HEK293 (cell line): ENCODE results near the gene PTPRG.

Experiments used
- CTCF ChIA-PET: fragments of 350-600 bp; formaldehyde crosslinking; extraction: SDS; loops from one replicate; lab custom pipeline; 2021; ENCODE audit warnings: antibody characterized with exemption; lab: Yijun Ruan, JAX
- POLR2A ChIA-PET: fragments of 300-600 bp; formaldehyde crosslinking; extraction: SDS; loops from one replicate; lab custom pipeline; 2020; ENCODE audit warnings: antibody characterized with exemption, inconsistent platforms; lab: Yijun Ruan, JAX
- H3K27ac ChIP-seq: fragments of 200-500 bp; sonication (Bioruptor generic); 2 replicates; pipeline ENCODE4 v1.5.1; 2014; ENCODE audit warnings: low read depth, low read length, control low read depth, inconsistent platforms; ENCODE audit errors: extremely low read depth
- H3K36me3 ChIP-seq, 2 experiments: fragments of 200-500 bp in 1 of 2; sonication (Bioruptor generic) in 1 of 2; 1 replicate in 1 of 2; 2 replicates in 1 of 2; pipeline ENCODE4 v1.5.1; 2014 to 2017; ENCODE audit warnings: inconsistent platforms in 2 of 2, low read length in 2 of 2; ENCODE audit not compliant: control insufficient read depth in 2 of 2, insufficient read depth in 1 of 2
- H3K4me1 ChIP-seq: fragments of 200-500 bp; sonication (Bioruptor generic); 2 replicates; pipeline ENCODE4 v1.5.1; 2014; ENCODE audit warnings: mild to moderate bottlenecking, low read length, inconsistent platforms; ENCODE audit not compliant: control insufficient read depth, insufficient read depth
- H3K4me3 ChIP-seq: 2 replicates; pipeline ENCODE4 v1.5.1; 2011; ENCODE audit warnings: low read depth, mild to moderate bottlenecking, control low read depth, low read length, moderate library complexity
- H3K9me3 ChIP-seq: fragments of 200-500 bp; sonication (Bioruptor generic); 2 replicates; pipeline ENCODE4 v1.5.1; 2014; ENCODE audit warnings: low read depth, low read length, inconsistent platforms; ENCODE audit not compliant: control insufficient read depth, insufficient read depth
- EGR2 ChIP-seq: fragments of 450-650 bp; formaldehyde crosslinking; IDR thresholded peaks from 2 replicates; pipeline ENCODE4 v1.5.1; 2016; ENCODE audit warnings: low read depth, missing biosample characterization, missing genetic modification characterization
- GFI1B ChIP-seq: fragments of 450-650 bp; formaldehyde crosslinking; IDR thresholded peaks from 2 replicates; pipeline ENCODE4 v1.5.1; 2016; ENCODE audit warnings: missing biosample characterization, missing genetic modification characterization
- GLIS1 ChIP-seq: fragments of 450-650 bp; formaldehyde crosslinking; IDR thresholded peaks from 2 replicates; pipeline ENCODE4 v1.5.1; 2016; ENCODE audit warnings: missing biosample characterization, missing genetic modification characterization
- HOXA7 ChIP-seq: sonication (generic); formaldehyde crosslinking; IDR thresholded peaks from 2 replicates; pipeline ENCODE4 v1.8.1; 2022; ENCODE audit warnings: missing genetic modification reagents, borderline replicate concordance
- HOXD13 ChIP-seq: sonication (generic); formaldehyde crosslinking; IDR thresholded peaks from 2 replicates; pipeline ENCODE4 v1.8.0; 2022; ENCODE audit warnings: missing genetic modification reagents, borderline replicate concordance
- IKZF3 ChIP-seq: fragments of 450-650 bp; IDR thresholded peaks from 2 replicates; pipeline ENCODE4 v1.5.0; 2018; ENCODE audit warnings: missing biosample characterization, mild to moderate bottlenecking, missing genetic modification characterization, moderate library complexity
- SCRT2 ChIP-seq: fragments of 450-650 bp; formaldehyde crosslinking; IDR thresholded peaks from 2 replicates; pipeline ENCODE4 v1.5.1; 2016; ENCODE audit warnings: missing biosample characterization, missing genetic modification characterization
- SP7 ChIP-seq: fragments of 450-650 bp; formaldehyde crosslinking; IDR thresholded peaks from 2 replicates; pipeline ENCODE4 v1.5.1; 2016; ENCODE audit warnings: missing biosample characterization, missing genetic modification characterization
- ZBTB20 ChIP-seq: fragments of 450-650 bp; formaldehyde crosslinking; IDR thresholded peaks from 2 replicates; pipeline ENCODE4 v1.5.1; 2016; ENCODE audit warnings: missing biosample characterization, missing genetic modification characterization
- ZBTB21 ChIP-seq: fragments of 450-650 bp; formaldehyde crosslinking; IDR thresholded peaks from 2 replicates; pipeline ENCODE4 v1.5.1; 2017; ENCODE audit warnings: missing biosample characterization, missing genetic modification characterization
- ZBTB8A ChIP-seq: fragments of 450-650 bp; formaldehyde crosslinking; IDR thresholded peaks from 2 replicates; pipeline ENCODE4 v1.5.1; 2016; ENCODE audit warnings: missing biosample characterization, missing genetic modification characterization
- ZNF10 ChIP-seq: fragments of 450-650 bp; formaldehyde crosslinking; IDR thresholded peaks from 2 replicates; pipeline ENCODE4 v1.5.1; 2017; ENCODE audit warnings: missing biosample characterization, missing genetic modification characterization
- ZNF24 ChIP-seq: fragments of 450-650 bp; formaldehyde crosslinking; IDR thresholded peaks from 2 replicates; pipeline ENCODE4 v1.5.1; 2016; ENCODE audit warnings: missing biosample characterization, missing genetic modification characterization
- ZNF48 ChIP-seq: fragments of 450-650 bp; formaldehyde crosslinking; IDR thresholded peaks from 2 replicates; pipeline ENCODE4 v1.5.1; 2016; ENCODE audit warnings: missing biosample characterization, missing genetic modification characterization
- ZNF560 ChIP-seq: fragments of 450-650 bp; formaldehyde crosslinking; IDR thresholded peaks from 2 replicates; pipeline ENCODE4 v1.5.1; 2017; ENCODE audit warnings: missing biosample characterization, missing genetic modification characterization, borderline replicate concordance
- TF ChIP-seq, protein P1 (sequence below): sonication (generic); formaldehyde crosslinking; IDR thresholded peaks from 2 replicates; pipeline ENCODE4 v1.8.1; 2022; ENCODE audit warnings: mild to moderate bottlenecking, moderate library complexity, missing genetic modification reagents
- TF ChIP-seq, protein P2 (sequence below): fragments of 450-650 bp; formaldehyde crosslinking; IDR thresholded peaks from 2 replicates; pipeline ENCODE4 v1.5.0; 2017; ENCODE audit warnings: missing biosample characterization, missing genetic modification characterization, borderline replicate concordance
- TF ChIP-seq, protein P3 (sequence below): fragments of 450-650 bp; formaldehyde crosslinking; IDR thresholded peaks from 2 replicates; pipeline ENCODE4 v1.5.1; 2017; ENCODE audit warnings: missing biosample characterization, missing genetic modification characterization
- TF ChIP-seq, protein P4 (sequence below): fragments of 450-650 bp; formaldehyde crosslinking; IDR thresholded peaks from 2 replicates; pipeline ENCODE4 v1.5.1; 2016; ENCODE audit warnings: missing biosample characterization, missing genetic modification characterization
- TF ChIP-seq, protein P5 (sequence below): fragments of 450-650 bp; IDR thresholded peaks from 2 replicates; pipeline ENCODE4 v1.5.1; 2018; ENCODE audit warnings: missing biosample characterization, mild to moderate bottlenecking, missing genetic modification characterization
- TF ChIP-seq, protein P6 (sequence below): fragments of 450-650 bp; formaldehyde crosslinking; IDR thresholded peaks from 2 replicates; pipeline ENCODE4 v1.5.1; 2016; ENCODE audit warnings: missing biosample characterization, missing genetic modification characterization

The PTPRG gene

DNA sequence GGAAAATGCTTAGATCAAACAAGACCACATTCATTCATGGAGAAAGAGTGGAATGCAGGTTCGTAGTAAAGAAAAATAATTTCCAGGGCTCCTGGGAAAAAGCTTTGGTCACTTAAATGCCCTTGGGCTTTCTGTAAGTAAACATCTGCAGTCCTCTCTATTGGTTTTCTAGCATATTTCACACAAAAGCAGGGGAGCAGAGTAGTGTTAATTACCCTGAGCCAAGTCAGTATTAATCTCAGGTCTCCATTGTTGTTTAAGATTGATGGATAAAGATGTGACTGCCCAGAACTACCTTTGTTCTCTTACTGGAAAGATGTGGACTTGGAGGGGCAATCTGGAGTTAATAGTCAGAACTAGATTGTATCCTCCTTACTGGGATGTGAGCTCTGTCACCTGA, 242.6 kb downstream of the PTPRG start:
- Histone ChIP-seq H3K9me3 (no peaks in the 10 kb centered on the region), H3K27ac (no peak overlapping the region), H3K4me1 (peaks cover 31% of the 10 kb centered on the region), H3K4me3 (no peak overlapping the region), H3K36me3 (no peaks in the 10 kb centered on the region)
- POLR2A ChIA-PET, result no interaction called here
- CTCF ChIA-PET, result no interaction called here
- TF ChIP-seq ZNF10 (no peak), ZNF48 (tag by site-specific recombination) (no peak), ZBTB8A (tag by site-specific recombination) (no peak), ZNF560 (tag by site-specific recombination) (no peak), ZBTB20 (tag by site-specific recombination) (no peak)
- TF ChIP-seq, protein P1, sequence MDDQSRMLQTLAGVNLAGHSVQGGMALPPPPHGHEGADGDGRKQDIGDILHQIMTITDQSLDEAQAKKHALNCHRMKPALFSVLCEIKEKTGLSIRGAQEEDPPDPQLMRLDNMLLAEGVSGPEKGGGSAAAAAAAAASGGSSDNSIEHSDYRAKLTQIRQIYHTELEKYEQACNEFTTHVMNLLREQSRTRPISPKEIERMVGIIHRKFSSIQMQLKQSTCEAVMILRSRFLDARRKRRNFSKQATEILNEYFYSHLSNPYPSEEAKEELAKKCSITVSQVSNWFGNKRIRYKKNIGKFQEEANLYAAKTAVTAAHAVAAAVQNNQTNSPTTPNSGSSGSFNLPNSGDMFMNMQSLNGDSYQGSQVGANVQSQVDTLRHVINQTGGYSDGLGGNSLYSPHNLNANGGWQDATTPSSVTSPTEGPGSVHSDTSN (CRISPR knock-in tag), result no peak
- TF ChIP-seq, protein P2, sequence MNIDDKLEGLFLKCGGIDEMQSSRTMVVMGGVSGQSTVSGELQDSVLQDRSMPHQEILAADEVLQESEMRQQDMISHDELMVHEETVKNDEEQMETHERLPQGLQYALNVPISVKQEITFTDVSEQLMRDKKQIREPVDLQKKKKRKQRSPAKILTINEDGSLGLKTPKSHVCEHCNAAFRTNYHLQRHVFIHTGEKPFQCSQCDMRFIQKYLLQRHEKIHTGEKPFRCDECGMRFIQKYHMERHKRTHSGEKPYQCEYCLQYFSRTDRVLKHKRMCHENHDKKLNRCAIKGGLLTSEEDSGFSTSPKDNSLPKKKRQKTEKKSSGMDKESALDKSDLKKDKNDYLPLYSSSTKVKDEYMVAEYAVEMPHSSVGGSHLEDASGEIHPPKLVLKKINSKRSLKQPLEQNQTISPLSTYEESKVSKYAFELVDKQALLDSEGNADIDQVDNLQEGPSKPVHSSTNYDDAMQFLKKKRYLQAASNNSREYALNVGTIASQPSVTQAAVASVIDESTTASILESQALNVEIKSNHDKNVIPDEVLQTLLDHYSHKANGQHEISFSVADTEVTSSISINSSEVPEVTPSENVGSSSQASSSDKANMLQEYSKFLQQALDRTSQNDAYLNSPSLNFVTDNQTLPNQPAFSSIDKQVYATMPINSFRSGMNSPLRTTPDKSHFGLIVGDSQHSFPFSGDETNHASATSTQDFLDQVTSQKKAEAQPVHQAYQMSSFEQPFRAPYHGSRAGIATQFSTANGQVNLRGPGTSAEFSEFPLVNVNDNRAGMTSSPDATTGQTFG (tag by site-specific recombination), result no peak
- TF ChIP-seq, protein P3, sequence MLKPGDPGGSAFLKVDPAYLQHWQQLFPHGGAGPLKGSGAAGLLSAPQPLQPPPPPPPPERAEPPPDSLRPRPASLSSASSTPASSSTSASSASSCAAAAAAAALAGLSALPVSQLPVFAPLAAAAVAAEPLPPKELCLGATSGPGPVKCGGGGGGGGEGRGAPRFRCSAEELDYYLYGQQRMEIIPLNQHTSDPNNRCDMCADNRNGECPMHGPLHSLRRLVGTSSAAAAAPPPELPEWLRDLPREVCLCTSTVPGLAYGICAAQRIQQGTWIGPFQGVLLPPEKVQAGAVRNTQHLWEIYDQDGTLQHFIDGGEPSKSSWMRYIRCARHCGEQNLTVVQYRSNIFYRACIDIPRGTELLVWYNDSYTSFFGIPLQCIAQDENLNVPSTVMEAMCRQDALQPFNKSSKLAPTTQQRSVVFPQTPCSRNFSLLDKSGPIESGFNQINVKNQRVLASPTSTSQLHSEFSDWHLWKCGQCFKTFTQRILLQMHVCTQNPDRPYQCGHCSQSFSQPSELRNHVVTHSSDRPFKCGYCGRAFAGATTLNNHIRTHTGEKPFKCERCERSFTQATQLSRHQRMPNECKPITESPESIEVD (tag by site-specific recombination), result 0 out of 2 replicates have a peak, but pooled peaks have one; percentile 10

DNA sequence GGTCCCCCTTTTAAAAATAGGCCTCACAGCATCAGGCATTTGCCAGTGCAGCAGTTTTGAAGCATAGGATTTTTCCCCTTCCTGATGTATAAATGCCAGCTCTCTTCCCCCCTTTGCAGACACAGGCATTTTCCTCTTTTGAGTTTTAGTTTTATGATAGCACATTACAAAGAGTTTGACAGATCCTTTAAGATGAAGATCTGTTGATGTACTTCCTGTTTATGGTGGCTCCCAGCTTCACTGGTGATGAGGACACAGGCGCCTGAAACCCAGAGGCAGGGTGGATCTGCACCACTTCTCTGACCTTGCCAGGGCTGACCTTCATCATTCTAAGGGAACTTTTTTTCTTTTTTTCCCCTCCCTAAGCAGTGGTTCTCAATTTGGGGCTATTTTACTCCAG, 243.4 kb downstream of the PTPRG start:
- H3K4me1 ChIP-seq, result peaks cover 36% of the 10 kb centered on the region
- H3K36me3 ChIP-seq, result no peaks in the 10 kb centered on the region
- H3K27ac ChIP-seq, result no peak overlapping the region
- H3K9me3 ChIP-seq, result no peaks in the 10 kb centered on the region
- no peak for TF ChIP-seq SCRT2 (tag by site-specific recombination)
- TF ChIP-seq ZBTB20 (tag by site-specific recombination), result peak; percentile 56; the same call in 1 of the 2 replicates
- POLR2A ChIA-PET, result interaction anchor here (0.6 kb wide), 1 partner anchor 316 kb away, joined by 5 read pairs; no protein-coding TSS in a partner anchor
- CTCF ChIA-PET, result no interaction called here
- H3K4me3 ChIP-seq, result no peak overlapping the region

DNA sequence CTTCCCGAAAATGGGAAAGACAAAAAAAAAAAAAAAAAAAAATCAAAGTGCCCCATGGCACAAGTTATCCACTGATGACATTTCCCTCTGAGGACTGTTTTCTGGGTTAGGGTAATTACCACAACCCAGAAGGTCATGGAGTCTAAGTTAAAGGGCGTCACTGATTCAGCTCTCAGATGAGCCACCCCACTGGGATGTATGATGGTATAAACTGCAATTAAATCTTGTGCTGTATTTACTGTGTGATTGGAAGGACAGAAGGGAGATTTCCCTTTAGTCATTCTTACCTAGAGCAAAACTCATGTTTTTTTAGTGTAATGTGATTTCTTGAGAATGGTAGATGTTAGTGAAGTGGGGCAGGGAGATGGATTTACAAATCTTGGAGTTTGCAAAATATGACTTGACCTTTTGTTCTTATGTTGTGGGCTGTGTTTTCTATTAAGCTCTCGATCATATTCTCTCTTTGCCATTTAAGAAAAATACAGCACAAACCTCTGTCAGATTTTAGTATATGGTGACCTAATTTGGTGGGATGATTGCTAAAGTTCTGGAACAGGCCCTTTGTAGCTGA, 244.2 kb downstream of the PTPRG start:
- POLR2A ChIA-PET, result interaction anchor here (0.6 kb wide), 1 partner anchor 8 kb away, joined by 5 read pairs; no protein-coding TSS in a partner anchor
- no peaks in the 10 kb centered on the region for H3K9me3 ChIP-seq
- peaks cover 36% of the 10 kb centered on the region for H3K4me1 ChIP-seq
- H3K4me3 ChIP-seq, result no peak overlapping the region
- no peaks in the 10 kb centered on the region for H3K36me3 ChIP-seq
- CTCF ChIA-PET, result no interaction called here
- H3K27ac ChIP-seq, result no peak overlapping the region
- TF ChIP-seq ZBTB21 (0 out of 2 replicates have a peak, but pooled peaks have one; percentile 38), EGR2 (tag by site-specific recombination) (no peak), SP7 (tag by site-specific recombination) (peak; percentile 91), HOXD13 (no peak), HOXA7 (no peak), ZNF24 (tag by site-specific recombination) (0 out of 2 replicates have a peak, but pooled peaks have one; percentile 71), GLIS1 (tag by site-specific recombination) (peak; percentile 50; the same call in 1 of the 2 replicates), GFI1B (tag by site-specific recombination) (peak; percentile 96), IKZF3 (tag by site-specific recombination) (peak; percentile 68)
- TF ChIP-seq, protein P4, sequence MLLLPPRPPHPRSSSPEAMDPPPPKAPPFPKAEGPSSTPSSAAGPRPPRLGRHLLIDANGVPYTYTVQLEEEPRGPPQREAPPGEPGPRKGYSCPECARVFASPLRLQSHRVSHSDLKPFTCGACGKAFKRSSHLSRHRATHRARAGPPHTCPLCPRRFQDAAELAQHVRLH (tag by site-specific recombination), result no peak
- TF ChIP-seq, protein P5, sequence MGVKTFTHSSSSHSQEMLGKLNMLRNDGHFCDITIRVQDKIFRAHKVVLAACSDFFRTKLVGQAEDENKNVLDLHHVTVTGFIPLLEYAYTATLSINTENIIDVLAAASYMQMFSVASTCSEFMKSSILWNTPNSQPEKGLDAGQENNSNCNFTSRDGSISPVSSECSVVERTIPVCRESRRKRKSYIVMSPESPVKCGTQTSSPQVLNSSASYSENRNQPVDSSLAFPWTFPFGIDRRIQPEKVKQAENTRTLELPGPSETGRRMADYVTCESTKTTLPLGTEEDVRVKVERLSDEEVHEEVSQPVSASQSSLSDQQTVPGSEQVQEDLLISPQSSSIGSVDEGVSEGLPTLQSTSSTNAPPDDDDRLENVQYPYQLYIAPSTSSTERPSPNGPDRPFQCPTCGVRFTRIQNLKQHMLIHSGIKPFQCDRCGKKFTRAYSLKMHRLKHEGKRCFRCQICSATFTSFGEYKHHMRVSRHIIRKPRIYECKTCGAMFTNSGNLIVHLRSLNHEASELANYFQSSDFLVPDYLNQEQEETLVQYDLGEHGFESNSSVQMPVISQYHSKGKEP (tag by site-specific recombination), result peak; percentile 44; the same call in 1 of the 2 replicates
- TF ChIP-seq, protein P6, sequence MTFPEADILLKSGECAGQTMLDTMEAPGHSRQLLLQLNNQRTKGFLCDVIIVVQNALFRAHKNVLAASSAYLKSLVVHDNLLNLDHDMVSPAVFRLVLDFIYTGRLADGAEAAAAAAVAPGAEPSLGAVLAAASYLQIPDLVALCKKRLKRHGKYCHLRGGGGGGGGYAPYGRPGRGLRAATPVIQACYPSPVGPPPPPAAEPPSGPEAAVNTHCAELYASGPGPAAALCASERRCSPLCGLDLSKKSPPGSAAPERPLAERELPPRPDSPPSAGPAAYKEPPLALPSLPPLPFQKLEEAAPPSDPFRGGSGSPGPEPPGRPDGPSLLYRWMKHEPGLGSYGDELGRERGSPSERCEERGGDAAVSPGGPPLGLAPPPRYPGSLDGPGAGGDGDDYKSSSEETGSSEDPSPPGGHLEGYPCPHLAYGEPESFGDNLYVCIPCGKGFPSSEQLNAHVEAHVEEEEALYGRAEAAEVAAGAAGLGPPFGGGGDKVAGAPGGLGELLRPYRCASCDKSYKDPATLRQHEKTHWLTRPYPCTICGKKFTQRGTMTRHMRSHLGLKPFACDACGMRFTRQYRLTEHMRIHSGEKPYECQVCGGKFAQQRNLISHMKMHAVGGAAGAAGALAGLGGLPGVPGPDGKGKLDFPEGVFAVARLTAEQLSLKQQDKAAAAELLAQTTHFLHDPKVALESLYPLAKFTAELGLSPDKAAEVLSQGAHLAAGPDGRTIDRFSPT, result 0 out of 2 replicates have a peak, but pooled peaks have one; percentile 39
